ENCODE measurements around the gene CFAP47. TPM values are rescaled to one million over a fixed set of nuclear protein-coding genes. Genes with fewer than 3 reads are reported as not detected.
"Not testable (repeated sequence)": the region's sequence is repeated elsewhere in the genome, so short reads cannot be mapped to it uniquely, and the experiment has no call there.

CFAP47 gene
- total RNA-seq, 1 experiment from 2014 or later, result 0.05 TPM

- in situ Hi-C loops (cut with HindIII; ENCODE audit: low pct_unique_long_range_greater_than_20kb, low sequenced_read_pairs); H3K4me3 ChIP-seq (ENCODE audit: low read depth in 2 of 2, low read length in 2 of 2); H3K4me1 ChIP-seq (ENCODE audit: control insufficient read depth, insufficient read depth, low read length); H3K36me3 ChIP-seq (ENCODE audit: control insufficient read depth, insufficient read depth, low read length); intact Hi-C loops (cut with micrococcal nuclease; ENCODE audit: unreplicated experiment); DNase-seq (ENCODE audit: low read depth, low spot score); CTCF ChIA-PET; H3K27ac ChIP-seq (ENCODE audit: low read length); BruUV-seq (replicated peaks); H3K9me3 ChIP-seq (ENCODE audit: control insufficient read depth, insufficient read depth, low read depth, low read length); POLR2A ChIA-PET; ATAC-seq; H3K27me3 ChIP-seq (ENCODE audit: control insufficient read depth, insufficient read depth, low read length): not testable (repeated sequence)
Measured at GRCh38 chrX:36234840-36235528, 315.4 kb downstream of the CFAP47 start.

DNA sequence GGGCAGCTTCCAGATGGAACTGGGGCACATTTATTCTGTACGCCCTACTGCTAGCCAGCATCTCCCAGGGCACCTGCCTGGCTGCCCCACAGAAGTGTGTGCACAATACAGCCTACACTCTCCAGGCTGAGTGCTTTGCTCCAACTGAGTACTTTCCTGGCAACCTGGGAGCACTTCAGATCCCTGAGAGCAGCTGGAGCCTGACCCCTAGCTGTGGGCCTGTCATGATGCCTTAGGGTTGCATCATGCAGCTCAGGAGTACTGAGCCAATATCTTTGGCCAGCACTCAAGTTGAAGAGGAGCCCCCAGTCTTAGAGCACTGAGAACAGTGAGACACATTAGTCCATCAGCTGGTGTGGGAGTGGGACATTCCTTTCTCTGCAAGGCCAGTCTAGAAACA is 321.9 kb downstream of the CFAP47 start:
- ChIA-PET POLR2A (no interaction called here), CTCF (no interaction called here)
- Histone ChIP-seq H3K4me1 (ENCODE audit: control insufficient read depth, insufficient read depth, low read length) (no peaks in the 10 kb centered on the region), H3K27me3 (ENCODE audit: control insufficient read depth, insufficient read depth, low read length) (no peaks in the 10 kb centered on the region), H3K9me3 (ENCODE audit: control insufficient read depth, insufficient read depth, low read depth, low read length) (no peaks in the 10 kb centered on the region), H3K27ac (ENCODE audit: low read length) (no peak overlapping the region), H3K4me3 (ENCODE audit: low read depth in 2 of 2, low read length in 2 of 2) (no peak overlapping the region), H3K36me3 (ENCODE audit: control insufficient read depth, insufficient read depth, low read length) (no peaks in the 10 kb centered on the region)
- TF ChIP-seq, protein P1, sequence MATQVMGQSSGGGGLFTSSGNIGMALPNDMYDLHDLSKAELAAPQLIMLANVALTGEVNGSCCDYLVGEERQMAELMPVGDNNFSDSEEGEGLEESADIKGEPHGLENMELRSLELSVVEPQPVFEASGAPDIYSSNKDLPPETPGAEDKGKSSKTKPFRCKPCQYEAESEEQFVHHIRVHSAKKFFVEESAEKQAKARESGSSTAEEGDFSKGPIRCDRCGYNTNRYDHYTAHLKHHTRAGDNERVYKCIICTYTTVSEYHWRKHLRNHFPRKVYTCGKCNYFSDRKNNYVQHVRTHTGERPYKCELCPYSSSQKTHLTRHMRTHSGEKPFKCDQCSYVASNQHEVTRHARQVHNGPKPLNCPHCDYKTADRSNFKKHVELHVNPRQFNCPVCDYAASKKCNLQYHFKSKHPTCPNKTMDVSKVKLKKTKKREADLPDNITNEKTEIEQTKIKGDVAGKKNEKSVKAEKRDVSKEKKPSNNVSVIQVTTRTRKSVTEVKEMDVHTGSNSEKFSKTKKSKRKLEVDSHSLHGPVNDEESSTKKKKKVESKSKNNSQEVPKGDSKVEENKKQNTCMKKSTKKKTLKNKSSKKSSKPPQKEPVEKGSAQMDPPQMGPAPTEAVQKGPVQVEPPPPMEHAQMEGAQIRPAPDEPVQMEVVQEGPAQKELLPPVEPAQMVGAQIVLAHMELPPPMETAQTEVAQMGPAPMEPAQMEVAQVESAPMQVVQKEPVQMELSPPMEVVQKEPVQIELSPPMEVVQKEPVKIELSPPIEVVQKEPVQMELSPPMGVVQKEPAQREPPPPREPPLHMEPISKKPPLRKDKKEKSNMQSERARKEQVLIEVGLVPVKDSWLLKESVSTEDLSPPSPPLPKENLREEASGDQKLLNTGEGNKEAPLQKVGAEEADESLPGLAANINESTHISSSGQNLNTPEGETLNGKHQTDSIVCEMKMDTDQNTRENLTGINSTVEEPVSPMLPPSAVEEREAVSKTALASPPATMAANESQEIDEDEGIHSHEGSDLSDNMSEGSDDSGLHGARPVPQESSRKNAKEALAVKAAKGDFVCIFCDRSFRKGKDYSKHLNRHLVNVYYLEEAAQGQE (IDR thresholded peaks at IDR 0.05; ENCODE audit: insufficient read depth in 1 of 2, low read depth in 2 of 2, low read length in 1 of 2), result no peak
- TF ChIP-seq, protein P2, sequence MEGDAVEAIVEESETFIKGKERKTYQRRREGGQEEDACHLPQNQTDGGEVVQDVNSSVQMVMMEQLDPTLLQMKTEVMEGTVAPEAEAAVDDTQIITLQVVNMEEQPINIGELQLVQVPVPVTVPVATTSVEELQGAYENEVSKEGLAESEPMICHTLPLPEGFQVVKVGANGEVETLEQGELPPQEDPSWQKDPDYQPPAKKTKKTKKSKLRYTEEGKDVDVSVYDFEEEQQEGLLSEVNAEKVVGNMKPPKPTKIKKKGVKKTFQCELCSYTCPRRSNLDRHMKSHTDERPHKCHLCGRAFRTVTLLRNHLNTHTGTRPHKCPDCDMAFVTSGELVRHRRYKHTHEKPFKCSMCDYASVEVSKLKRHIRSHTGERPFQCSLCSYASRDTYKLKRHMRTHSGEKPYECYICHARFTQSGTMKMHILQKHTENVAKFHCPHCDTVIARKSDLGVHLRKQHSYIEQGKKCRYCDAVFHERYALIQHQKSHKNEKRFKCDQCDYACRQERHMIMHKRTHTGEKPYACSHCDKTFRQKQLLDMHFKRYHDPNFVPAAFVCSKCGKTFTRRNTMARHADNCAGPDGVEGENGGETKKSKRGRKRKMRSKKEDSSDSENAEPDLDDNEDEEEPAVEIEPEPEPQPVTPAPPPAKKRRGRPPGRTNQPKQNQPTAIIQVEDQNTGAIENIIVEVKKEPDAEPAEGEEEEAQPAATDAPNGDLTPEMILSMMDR (IDR thresholded peaks at IDR 0.05), result no peak
- TF ChIP-seq POLR2AphosphoS5 (IDR thresholded peaks at IDR 0.05; ENCODE audit: low read depth, low read length) (no peak), TCF7L2 (IDR thresholded peaks at IDR 0.05; ENCODE audit: low read depth, low read length) (no peak), SIN3A (IDR thresholded peaks at IDR 0.05; ENCODE audit: borderline replicate concordance, insufficient read depth, low read depth, low read length) (no peak)
- in situ Hi-C loops (cut with HindIII; ENCODE audit: low pct_unique_long_range_greater_than_20kb, low sequenced_read_pairs), result no loop called here
- DNase-seq (ENCODE audit: low read depth, low spot score), result no peak
- BruUV-seq (replicated peaks), result no TSS peak
- no peak for ATAC-seq
- intact Hi-C loops (cut with micrococcal nuclease; ENCODE audit: unreplicated experiment), result no loop called here

- Histone ChIP-seq H3K4me3 (ENCODE audit: low read depth in 2 of 2, low read length in 2 of 2) (no peak overlapping the region), H3K27me3 (ENCODE audit: control insufficient read depth, insufficient read depth, low read length) (no peaks in the 10 kb centered on the region), H3K4me1 (ENCODE audit: control insufficient read depth, insufficient read depth, low read length) (no peaks in the 10 kb centered on the region), H3K27ac (ENCODE audit: low read length) (no peak overlapping the region), H3K36me3 (ENCODE audit: control insufficient read depth, insufficient read depth, low read length) (no peaks in the 10 kb centered on the region), H3K9me3 (ENCODE audit: control insufficient read depth, insufficient read depth, low read depth, low read length) (no peaks in the 10 kb centered on the region)
- intact Hi-C loops (cut with micrococcal nuclease; ENCODE audit: unreplicated experiment), result no loop called here
- ATAC-seq (no peak), DNase-seq (ENCODE audit: low read depth, low spot score) (no peak)
- no TSS peak for BruUV-seq (replicated peaks)
- POLR2A ChIA-PET, result no interaction called here
- CTCF ChIA-PET, result no interaction called here
- TF ChIP-seq, protein P2 (IDR thresholded peaks at IDR 0.05), result no peak
- TF ChIP-seq TCF7L2 (IDR thresholded peaks at IDR 0.05; ENCODE audit: low read depth, low read length), result no peak
- TF ChIP-seq SIN3A (IDR thresholded peaks at IDR 0.05; ENCODE audit: borderline replicate concordance, insufficient read depth, low read depth, low read length), result no peak
- TF ChIP-seq POLR2AphosphoS5 (IDR thresholded peaks at IDR 0.05; ENCODE audit: low read depth, low read length), result no peak
- TF ChIP-seq, protein P1 (IDR thresholded peaks at IDR 0.05; ENCODE audit: insufficient read depth in 1 of 2, low read depth in 2 of 2, low read length in 1 of 2), result no peak
- in situ Hi-C loops (cut with HindIII; ENCODE audit: low pct_unique_long_range_greater_than_20kb, low sequenced_read_pairs), result no loop called here
Measured at GRCh38 chrX:36266155-36266554, 346.6 kb downstream of the CFAP47 start.

Data from Panc1 (cell line).